ENCODE results near the gene TSPAN5. TPM values are rescaled to one million over a fixed set of nuclear protein-coding genes. Genes with fewer than 3 reads are reported as not detected.
A peak's percentile ranks its signal among the peaks of the same experiment; 100 is the strongest.

The TSPAN5 gene
- total RNA-seq, 1 donor from 2014 or later, result 13.7 TPM

DNA sequence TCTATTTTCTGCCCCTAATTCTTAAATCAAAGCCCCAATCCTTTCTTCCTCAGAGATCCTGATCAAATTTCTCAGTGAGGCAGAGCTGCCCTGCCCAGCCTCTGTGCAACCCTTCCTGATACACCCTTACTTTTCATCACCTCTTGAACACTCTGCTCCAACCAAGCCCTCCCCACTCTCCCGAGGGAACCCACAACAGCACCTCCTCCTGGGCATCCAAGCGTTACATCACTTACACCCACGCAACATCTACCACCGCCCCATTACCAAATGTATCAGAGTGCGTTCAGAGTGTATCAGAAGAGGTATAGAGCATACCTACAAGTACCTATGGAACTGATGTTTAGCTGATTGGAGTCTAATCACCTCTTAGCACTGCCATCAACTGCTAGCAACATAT is 210.8 kb downstream of the TSPAN5 start:
- H3K4me3 ChIP-seq (ENCODE audit: low read depth, low read length), result no peak overlapping the region
- TF ChIP-seq, protein P1, sequence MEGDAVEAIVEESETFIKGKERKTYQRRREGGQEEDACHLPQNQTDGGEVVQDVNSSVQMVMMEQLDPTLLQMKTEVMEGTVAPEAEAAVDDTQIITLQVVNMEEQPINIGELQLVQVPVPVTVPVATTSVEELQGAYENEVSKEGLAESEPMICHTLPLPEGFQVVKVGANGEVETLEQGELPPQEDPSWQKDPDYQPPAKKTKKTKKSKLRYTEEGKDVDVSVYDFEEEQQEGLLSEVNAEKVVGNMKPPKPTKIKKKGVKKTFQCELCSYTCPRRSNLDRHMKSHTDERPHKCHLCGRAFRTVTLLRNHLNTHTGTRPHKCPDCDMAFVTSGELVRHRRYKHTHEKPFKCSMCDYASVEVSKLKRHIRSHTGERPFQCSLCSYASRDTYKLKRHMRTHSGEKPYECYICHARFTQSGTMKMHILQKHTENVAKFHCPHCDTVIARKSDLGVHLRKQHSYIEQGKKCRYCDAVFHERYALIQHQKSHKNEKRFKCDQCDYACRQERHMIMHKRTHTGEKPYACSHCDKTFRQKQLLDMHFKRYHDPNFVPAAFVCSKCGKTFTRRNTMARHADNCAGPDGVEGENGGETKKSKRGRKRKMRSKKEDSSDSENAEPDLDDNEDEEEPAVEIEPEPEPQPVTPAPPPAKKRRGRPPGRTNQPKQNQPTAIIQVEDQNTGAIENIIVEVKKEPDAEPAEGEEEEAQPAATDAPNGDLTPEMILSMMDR (IDR thresholded peaks at IDR 0.05; ENCODE audit: insufficient read depth, low read length, severe bottlenecking), result peak; percentile 35
- no peaks in the 10 kb centered on the region for H3K27me3 ChIP-seq (ENCODE audit: control insufficient read depth, insufficient read depth, low read length)
- DNase-seq (ENCODE audit: low read depth) (peak; percentile 68), FAIRE-seq (peak; percentile 43)
- H3K36me3 ChIP-seq (ENCODE audit: control insufficient read depth, insufficient read depth, low read length), result no peaks in the 10 kb centered on the region

DNA sequence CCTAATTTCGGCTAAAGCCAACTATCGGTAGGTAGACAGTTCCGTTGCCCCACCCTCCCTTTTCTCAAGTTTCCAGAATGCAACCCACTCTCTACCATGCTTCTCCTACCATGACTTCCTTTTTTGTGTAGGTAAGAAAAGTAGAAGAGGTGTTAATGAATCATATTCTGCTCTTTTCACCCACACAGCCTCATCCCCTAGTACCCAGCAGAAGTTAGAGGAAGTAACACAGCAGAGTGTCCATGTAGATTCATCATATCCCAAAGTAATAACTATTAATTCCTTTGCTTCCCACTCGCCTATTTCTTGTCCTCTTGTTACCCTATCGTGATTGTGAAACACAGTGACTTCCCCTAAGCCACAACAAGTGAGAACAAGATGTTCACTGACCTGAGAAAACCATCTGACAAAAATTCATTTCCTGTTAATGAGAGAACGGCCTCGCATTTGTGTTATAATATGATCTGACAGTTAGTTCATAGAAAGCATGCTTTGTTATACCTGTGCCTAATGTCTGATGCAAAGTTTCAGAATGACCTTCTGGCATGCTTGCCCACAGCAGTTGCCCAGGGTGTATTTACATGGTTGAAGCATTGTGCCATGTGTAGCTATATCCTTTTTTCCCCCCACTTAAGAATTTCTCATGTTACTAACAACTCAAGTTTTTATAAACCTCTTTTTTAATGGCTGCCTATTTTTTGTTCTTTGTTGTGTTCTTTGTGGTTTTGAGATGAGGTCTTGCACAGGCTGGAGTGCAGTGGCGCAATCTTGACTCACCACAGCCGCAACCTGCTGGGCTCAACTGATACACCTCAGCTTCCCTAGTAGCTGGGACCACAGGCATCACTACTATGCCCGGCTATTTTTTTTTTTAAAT is 211.7 kb downstream of the TSPAN5 start:
- peak; percentile 96 for DNase-seq (ENCODE audit: low read depth)
- TF ChIP-seq, protein P1 (IDR thresholded peaks at IDR 0.05; ENCODE audit: insufficient read depth, low read length, severe bottlenecking), result no peak

DNA sequence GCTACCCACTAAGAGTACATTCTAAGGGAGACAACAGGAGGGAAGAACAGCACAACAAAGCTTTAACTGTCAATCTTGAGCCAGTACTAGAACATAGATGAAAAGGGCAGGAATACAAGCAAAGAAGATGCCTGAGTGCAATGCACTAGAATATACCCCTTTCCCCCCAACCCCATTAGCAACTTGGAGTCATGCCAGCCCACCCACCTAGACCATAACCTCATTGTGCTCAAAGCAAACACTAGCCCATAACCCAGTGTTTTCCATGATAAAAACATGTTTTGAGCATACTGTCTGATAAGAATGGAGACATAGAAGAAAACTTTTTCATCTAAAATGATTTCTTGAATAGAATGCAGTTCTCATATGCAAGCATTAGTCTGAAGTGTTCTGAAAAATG is 214.0 kb downstream of the TSPAN5 start:
- H3K36me3 ChIP-seq (ENCODE audit: control insufficient read depth, insufficient read depth, low read length), result peaks cover 5% of the 10 kb centered on the region
- FAIRE-seq (no peak), DNase-seq (ENCODE audit: low read depth) (no peak)
- no peaks in the 10 kb centered on the region for H3K27me3 ChIP-seq (ENCODE audit: control insufficient read depth, insufficient read depth, low read length)
- TF ChIP-seq, protein P1 (IDR thresholded peaks at IDR 0.05; ENCODE audit: insufficient read depth, low read length, severe bottlenecking), result no peak
- no peak overlapping the region for H3K4me3 ChIP-seq (ENCODE audit: low read depth, low read length)

More for the DNA sequence above, 211.7 kb downstream of the TSPAN5 start:
- H3K36me3 ChIP-seq (ENCODE audit: control insufficient read depth, insufficient read depth, low read length), result peaks cover 3% of the 10 kb centered on the region
- no peak for FAIRE-seq
- H3K27me3 ChIP-seq (ENCODE audit: control insufficient read depth, insufficient read depth, low read length), result no peaks in the 10 kb centered on the region
- H3K4me3 ChIP-seq (ENCODE audit: low read depth, low read length), result no peak overlapping the region

DNA sequence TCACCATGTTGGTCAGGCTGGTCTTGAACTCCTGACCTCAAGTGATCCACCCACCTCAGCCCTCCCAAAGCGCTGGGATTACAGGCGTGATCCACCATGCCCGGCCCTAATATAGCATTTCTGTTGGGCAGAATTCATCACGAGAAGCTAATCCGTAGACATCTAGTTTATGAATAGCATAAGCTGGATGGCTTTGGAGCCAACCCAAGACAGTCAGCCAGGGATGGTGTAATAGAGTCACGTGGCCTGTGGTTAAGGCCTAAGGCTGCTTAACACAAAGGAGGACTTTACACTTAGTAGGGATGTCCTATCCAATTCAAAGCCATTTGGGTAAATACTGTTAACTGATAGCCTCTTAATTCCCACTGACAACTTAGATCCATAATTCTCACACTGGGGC is 223.6 kb downstream of the TSPAN5 start:
- H3K36me3 ChIP-seq (ENCODE audit: control insufficient read depth, insufficient read depth, low read length), result peaks cover 2% of the 10 kb centered on the region
- no peak overlapping the region for H3K4me3 ChIP-seq (ENCODE audit: low read depth, low read length)
- FAIRE-seq, result no peak
- TF ChIP-seq, protein P1 (IDR thresholded peaks at IDR 0.05; ENCODE audit: insufficient read depth, low read length, severe bottlenecking), result no peak
- H3K27me3 ChIP-seq (ENCODE audit: control insufficient read depth, insufficient read depth, low read length), result no peaks in the 10 kb centered on the region
- no peak for DNase-seq (ENCODE audit: low read depth)

DNA sequence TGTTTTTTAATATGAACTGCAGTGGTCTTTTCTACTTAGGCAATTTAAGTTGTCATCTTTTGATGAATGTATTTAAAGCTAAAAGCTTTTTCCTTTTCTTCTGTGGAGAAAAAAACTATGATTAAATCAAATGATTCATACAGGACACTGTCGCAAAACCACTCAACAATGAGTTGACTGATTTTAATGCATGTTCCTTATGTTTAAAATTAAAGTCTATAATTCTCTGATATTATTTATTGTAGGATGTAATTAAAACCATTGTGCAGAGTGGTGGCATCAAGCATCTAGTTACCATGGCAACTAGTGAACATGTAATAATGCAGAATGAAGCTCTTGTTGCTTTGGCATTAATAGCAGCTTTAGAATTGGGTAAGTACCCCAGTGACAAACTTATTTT is 224.7 kb downstream of the TSPAN5 start:
- Histone ChIP-seq H3K4me3 (ENCODE audit: low read depth, low read length) (no peak overlapping the region), H3K27me3 (ENCODE audit: control insufficient read depth, insufficient read depth, low read length) (no peaks in the 10 kb centered on the region), H3K36me3 (ENCODE audit: control insufficient read depth, insufficient read depth, low read length) (peaks cover 2% of the 10 kb centered on the region)
- TF ChIP-seq, protein P1 (IDR thresholded peaks at IDR 0.05; ENCODE audit: insufficient read depth, low read length, severe bottlenecking), result no peak
- FAIRE-seq (no peak), DNase-seq (ENCODE audit: low read depth) (peak; percentile 25)
